HG03159 (cell line): ENCODE data around the gene CDS1.
"Not testable (repeated sequence)": the region's sequence is repeated elsewhere in the genome, so short reads cannot be mapped to it uniquely, and the experiment has no call there.

Experiments used
- ATAC-seq: cut with Tn5 transposase; IDR thresholded peaks from one replicate; pipeline ENCODE4 v1.9.1; 2021; ENCODE audit warnings: mild to moderate bottlenecking, moderate library complexity; ENCODE audit not compliant: unreplicated experiment

The CDS1 gene

GRCh38 chr4:84606645-84607044 lies 23.7 kb downstream of the CDS1 start:
- ATAC-seq: no peak

DNA sequence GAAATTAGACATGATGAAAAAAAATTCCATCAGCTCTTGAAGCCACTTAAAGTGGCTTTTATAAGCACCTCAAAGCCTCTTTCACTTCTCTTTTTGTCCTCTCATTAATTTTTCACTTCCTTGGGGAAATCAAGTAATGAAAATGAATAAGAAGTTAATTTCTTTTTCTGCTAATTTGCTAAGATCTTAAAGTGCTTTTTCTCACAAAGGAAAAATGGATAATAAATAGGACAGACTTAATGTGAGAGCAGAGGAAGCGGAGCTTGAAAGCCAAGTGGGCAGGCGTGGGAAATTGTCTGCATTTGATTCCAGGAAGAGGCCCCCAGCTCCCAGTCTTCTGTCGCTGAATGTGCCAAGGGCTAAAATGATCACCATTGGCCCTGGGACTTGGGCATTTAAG lies 28.6 kb downstream of the CDS1 start:
- ATAC-seq: no peak

GRCh38 chr4:84614891-84615290 lies 32.0 kb downstream of the CDS1 start:
- ATAC-seq: no peak

GRCh38 chr4:84615355-84615754 lies 32.4 kb downstream of the CDS1 start:
- no peak for ATAC-seq

GRCh38 chr4:84622959-84623358 lies 40.0 kb downstream of the CDS1 start:
- no peak for ATAC-seq

GRCh38 chr4:84623661-84624060 lies 40.7 kb downstream of the CDS1 start:
- ATAC-seq: no peak

- ATAC-seq: no peak
Measured at GRCh38 chr4:84626673-84627072, 43.7 kb downstream of the CDS1 start.

DNA sequence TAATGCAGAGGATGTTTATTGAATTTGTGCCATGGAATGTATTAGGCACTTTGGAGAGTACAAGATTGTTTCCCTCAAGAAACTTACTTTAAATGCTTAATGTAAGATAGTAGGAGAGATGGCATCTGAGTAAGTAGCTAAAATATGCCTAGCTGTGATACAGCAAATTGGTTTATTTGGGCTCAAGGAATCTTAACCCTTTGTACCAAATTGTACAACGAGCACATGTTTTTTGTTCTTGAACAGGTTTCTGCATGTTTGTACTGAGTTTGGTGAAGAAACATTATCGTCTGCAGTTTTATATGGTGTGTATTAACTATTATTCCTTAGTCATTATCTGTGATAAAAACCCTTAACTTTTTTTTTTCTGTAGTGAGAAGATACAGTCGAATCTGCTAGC lies 48.6 kb downstream of the CDS1 start:
- ATAC-seq: no peak

DNA sequence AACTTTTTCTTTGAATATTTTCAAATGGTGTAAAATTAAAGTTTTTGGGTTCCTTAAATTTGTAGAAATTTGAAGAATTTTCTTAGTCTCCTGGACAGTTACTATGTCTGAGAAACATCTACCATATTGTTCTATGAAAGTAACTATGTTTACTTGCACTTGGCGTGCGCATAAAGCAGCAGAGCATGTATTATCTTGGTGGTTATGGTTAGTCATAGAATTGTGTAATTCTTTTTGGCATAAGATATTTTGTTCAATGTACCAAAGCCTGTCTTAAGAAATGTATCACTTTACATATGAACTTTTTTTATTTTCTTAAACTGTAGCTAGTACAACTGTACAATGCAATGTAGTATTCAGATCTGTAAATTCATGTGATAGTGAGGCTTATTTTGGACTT lies 49.2 kb downstream of the CDS1 start:
- no peak for ATAC-seq

- ATAC-seq: no peak
Measured at GRCh38 chr4:84634961-84635360, 52.0 kb downstream of the CDS1 start.

GRCh38 chr4:84638092-84638491 lies 55.2 kb downstream of the CDS1 start:
- ATAC-seq: no peak

DNA sequence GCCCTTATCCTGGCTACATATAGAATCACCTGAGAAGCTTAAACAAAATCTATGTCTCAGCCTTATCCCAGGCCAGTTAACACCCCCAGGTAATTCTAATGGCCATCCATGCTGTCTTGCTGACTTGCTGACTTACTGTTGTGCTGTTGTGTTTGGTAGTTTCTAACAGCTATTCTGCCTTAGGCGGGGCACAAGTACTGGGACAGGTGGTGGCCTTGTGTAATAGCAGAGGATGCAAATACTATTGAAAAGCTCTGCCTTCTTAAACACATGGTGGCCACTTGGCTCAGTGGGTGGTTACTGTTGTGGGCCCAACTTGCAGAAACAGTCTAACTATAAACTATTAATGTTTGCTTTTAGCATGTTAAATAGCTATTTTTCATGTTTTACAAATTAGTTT lies 56.2 kb downstream of the CDS1 start:
- no peak for ATAC-seq

DNA sequence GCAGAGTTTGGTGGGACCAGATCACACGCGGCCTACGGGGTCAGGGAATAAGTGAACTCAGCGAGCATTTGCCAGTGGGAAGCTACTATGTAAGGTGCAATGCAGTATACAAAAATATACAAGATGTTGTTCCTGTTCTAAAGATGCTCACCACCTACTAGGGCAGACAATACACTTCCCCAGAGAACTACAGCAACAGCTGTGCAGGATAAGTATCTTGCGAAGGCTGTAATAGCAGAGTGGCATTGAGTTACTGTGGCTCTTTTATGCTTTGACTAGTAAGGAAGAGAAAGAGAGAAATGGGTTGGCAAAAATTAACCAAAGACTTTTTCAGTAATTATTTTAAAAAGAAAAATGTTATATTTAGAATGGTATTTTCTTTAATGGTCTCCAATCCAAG lies 61.2 kb downstream of the CDS1 start:
- ATAC-seq: no peak

GRCh38 chr4:84647312-84647884 lies 64.5 kb downstream of the CDS1 start:
- ATAC-seq: no peak

GRCh38 chr4:84648178-84648577 lies 65.3 kb downstream of the CDS1 start:
- ATAC-seq: no peak

DNA sequence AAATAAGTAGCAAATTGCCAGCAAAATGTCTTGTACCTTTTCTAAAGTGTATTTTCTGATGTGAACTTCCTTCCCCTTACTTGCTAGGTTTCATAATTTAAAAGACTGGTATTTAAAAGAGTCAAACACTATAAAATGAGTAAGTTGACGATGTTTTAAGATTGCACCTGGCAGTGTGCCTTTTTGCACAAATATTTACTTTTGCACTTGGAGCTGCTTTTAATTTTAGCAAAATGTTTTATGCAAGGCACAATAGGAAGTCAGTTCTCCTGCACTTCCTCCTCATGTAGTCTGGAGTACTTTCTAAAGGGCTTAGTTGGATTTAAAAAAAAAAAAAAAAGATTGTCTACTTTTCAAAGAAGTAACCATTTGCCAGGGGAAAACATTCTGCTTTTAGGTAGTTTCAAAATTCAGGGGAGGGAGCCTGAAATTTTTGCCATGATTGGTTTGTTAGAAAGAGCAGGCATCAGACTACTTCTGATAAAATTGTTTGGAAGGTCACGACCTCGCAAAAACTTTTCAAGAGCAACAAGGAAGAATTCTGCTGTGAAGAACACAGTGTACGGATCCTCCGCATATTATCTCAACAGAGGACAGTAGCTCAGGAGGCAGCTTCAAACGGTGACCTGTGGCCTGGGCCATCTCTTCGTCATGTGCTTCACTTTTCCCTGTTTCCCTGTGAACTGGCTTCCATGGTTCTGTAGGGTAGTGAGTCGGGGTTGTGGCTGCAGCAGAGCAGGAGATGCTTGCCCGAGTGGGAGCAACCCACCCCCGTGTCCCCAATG lies 66.1 kb downstream of the CDS1 start:
- ATAC-seq: no peak

DNA sequence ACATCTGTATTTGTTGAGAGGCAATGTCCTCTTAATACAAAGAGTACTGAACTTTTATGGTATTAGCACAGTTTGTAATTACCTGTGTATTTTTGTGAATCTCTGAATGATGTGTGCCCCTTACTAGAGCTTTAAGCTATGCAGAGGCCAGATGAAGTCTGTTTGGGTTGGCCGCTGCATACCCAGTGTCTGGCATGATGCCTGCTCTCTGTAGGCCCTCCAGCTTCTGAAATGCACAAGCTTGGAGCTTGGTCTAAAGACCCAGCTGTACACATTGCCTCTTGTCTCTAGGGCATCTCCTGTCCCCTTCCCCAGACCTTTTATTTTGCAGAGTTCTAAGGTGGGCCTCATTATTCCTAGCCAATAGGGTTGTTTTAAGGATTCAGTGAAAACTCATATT lies 68.6 kb downstream of the CDS1 start:
- ATAC-seq: no peak

DNA sequence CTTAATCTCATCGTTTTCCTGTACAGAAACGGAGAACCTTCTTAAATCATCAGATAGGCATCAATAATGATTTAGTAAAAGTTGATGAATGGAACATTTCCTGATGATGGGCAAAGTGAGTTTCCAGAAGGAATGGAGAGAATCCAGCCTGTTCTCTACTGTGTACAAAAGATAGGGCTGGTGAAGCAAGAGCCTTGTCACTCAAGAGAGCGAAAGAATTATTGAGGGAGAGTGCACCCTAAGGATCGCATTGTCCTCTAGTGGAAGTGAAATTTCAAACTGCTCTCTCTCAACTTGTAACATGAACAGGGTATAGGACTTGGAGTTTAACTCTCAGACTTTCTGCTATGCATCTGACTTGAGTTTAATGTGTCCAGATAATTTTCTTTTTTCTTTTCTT lies 69.6 kb downstream of the CDS1 start:
- ATAC-seq: no peak

GRCh38 chr4:84660606-84661005 lies 77.7 kb downstream of the CDS1 start:
- ATAC-seq: no peak

DNA sequence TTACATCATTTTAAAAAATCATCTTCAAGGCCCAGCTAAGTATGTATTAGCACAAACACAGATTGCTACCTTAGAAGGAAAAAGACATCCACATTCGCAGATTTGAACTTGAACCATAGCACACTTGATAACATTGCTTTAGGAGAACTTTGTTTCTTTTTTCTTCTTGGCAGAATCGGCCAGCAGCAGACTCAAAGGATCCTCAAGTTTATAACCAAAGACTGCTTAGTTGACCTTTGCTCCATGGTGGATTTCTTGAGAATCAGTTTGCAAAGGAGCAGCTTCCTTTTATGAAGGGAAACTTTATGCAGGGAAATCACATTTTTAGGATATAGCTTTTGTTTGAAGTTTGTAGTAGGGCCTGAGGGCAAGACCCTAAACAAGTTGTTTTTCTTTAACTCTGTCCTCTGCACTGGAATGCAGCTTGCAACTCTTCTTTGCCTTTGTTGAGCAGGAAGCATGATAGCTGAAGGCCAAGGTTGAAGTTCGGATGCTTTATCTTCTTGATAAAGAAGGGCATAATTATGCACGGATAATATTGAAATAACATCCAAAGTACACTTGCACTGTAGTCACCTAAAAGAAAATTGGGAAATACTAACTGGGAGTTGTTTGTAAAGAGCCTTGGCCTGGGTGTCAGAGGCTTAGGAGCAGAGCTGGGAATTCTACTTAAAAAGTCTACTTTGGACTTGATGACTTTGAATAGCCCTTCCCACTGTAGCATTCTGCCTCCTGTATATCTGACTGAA lies 78.4 kb downstream of the CDS1 start:
- ATAC-seq: no peak

- not testable (repeated sequence) for ATAC-seq
Measured at GRCh38 chr4:84664767-84665166, 81.8 kb downstream of the CDS1 start.

- no peak for ATAC-seq
Measured at GRCh38 chr4:84666439-84666838, 83.5 kb downstream of the CDS1 start.
